ENCODE results near the gene CAPZA2.

The CAPZA2 gene

DNA sequence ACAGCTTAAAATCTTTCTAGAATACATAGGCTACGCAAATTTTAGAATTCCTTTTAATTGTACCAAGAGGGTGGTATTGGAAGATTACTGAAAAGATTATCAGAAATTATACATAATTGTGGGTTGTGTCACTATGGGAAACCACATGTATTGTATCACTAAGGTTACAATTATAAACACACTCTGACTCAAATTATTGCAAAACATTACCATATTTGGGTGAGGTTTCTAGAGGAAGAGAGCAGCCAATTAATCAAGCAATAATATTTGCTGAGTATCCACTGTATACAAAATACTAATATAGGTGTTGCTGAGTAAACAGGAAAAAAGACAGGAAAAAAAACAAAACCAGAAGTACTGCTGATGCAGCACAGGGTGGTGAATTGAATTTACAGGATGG is 3.1 kb upstream of the CAPZA2 start:
- Histone ChIP-seq H3K9me3 (ENCODE audit: control insufficient read depth in 2 of 2, low read length in 2 of 2) (no peaks in the 10 kb centered on the region), H3K36me3 (ENCODE audit: control insufficient read depth in 2 of 2, insufficient read depth in 2 of 2, low read length in 2 of 2) (no peaks in the 10 kb centered on the region), H3K4me1 (ENCODE audit: control insufficient read depth, insufficient read depth, low read length) (peaks cover 4% of the 10 kb centered on the region), H3K27ac (ENCODE audit: low read length) (no peak overlapping the region), H3K9ac (ENCODE audit: low read length in 2 of 2) (no peak overlapping the region), H3K4me3 (ENCODE audit: low read length in 2 of 2) (no peak overlapping the region), H3K27me3 (ENCODE audit: control insufficient read depth in 1 of 2, insufficient read depth in 2 of 2, low read length in 2 of 2) (no peaks in the 10 kb centered on the region)

GRCh38 chr7:116861717-116862116 is 670 bp upstream of the CAPZA2 start:
- Histone ChIP-seq H3K27me3 (ENCODE audit: control insufficient read depth in 1 of 2, insufficient read depth in 2 of 2, low read length in 2 of 2) (no peaks in the 10 kb centered on the region), H3K27ac (ENCODE audit: low read length) (no peak overlapping the region), H3K9me3 (ENCODE audit: control insufficient read depth in 2 of 2, low read length in 2 of 2) (no peaks in the 10 kb centered on the region), H3K4me3 (ENCODE audit: low read length in 2 of 2) (peak overlapping the region; percentile 60 to 74), H3K9ac (ENCODE audit: low read length in 2 of 2) (peak overlapping the region; percentile 16 to 58), H3K36me3 (ENCODE audit: control insufficient read depth in 2 of 2, insufficient read depth in 2 of 2, low read length in 2 of 2) (no peaks in the 10 kb centered on the region), H3K4me1 (ENCODE audit: control insufficient read depth, insufficient read depth, low read length) (peaks cover 6% of the 10 kb centered on the region)

DNA sequence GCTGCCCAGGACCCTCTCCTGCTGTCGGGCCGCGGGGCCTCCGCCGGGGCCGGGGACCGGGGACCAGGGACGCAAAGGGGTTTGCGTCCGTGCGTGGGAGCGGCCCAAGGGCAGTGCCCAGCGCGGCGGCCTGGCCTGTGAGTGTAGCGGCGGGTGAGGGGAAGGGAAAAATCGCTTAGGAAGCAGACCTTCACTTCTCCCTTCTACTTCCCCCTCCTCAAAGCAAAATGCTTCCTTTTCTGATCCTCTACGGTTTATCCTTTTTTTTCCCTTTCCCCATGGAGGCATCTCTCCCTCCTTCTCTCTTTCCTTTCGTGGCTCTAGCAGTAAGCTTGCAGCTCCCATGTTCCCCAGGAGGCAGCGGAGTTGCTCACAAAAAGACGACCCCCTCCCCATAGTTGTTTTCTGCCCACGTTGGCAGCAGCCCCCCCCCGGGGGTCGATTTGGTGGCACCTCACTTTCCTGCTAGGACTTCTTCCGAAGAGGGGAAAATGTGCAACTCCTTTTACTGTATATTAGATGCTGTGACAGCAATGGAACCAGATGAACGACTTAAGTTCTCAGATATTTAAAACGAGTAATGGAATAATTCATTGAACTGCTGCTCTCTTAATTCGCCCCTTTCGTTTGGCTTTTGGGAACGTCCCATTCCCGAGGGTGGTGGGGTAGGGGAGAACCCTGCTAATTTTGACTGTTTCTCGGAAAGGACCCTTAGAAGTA is 724 bp downstream of the CAPZA2 start:
- peak overlapping the region; percentile 97 for H3K27ac ChIP-seq (ENCODE audit: low read length)
- no peaks in the 10 kb centered on the region for H3K27me3 ChIP-seq (ENCODE audit: control insufficient read depth in 1 of 2, insufficient read depth in 2 of 2, low read length in 2 of 2)
- H3K36me3 ChIP-seq (ENCODE audit: control insufficient read depth in 2 of 2, insufficient read depth in 2 of 2, low read length in 2 of 2): no peaks in the 10 kb centered on the region
- H3K9me3 ChIP-seq (ENCODE audit: control insufficient read depth in 2 of 2, low read length in 2 of 2): no peaks in the 10 kb centered on the region
- H3K9ac ChIP-seq (ENCODE audit: low read length in 2 of 2): peak overlapping the region; percentile 99
- peak overlapping the region; percentile 74 to 92 for H3K4me3 ChIP-seq (ENCODE audit: low read length in 2 of 2)
- H3K4me1 ChIP-seq (ENCODE audit: control insufficient read depth, insufficient read depth, low read length): peaks cover 6% of the 10 kb centered on the region

DNA sequence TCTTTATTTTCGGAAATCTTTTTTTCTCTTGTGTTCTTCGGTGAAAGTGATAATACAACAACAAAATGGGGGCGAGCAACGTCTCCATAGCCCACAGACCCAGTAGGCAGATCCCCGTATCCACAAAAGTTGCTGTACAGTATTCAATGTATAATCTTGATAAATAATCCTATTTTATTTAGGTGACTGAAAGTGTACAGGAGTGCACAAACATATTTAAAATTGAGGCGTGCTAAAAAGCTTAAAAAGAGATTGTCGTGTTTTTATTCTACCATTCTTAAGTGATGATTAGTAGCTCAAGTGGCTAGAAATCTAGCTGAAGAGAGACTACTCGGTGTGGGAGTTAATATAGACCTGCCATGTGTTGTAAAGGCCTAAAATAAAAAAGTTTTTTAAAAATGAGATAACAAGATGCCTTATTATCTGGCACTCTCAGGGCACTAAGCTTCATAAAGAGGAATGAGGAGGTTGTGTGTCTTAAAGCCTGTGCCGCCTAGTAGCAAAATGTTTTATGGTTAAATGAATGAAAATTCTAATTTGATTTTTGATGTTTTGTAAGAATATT is 1.6 kb downstream of the CAPZA2 start:
- H3K9ac ChIP-seq (ENCODE audit: low read length in 2 of 2): peak overlapping the region; percentile 99
- no peaks in the 10 kb centered on the region for H3K27me3 ChIP-seq (ENCODE audit: control insufficient read depth in 1 of 2, insufficient read depth in 2 of 2, low read length in 2 of 2)
- H3K4me3 ChIP-seq (ENCODE audit: low read length in 2 of 2): peak overlapping the region; percentile 74 to 92
- H3K9me3 ChIP-seq (ENCODE audit: control insufficient read depth in 2 of 2, low read length in 2 of 2): no peaks in the 10 kb centered on the region
- H3K27ac ChIP-seq (ENCODE audit: low read length): peak overlapping the region; percentile 97
- H3K36me3 ChIP-seq (ENCODE audit: control insufficient read depth in 2 of 2, insufficient read depth in 2 of 2, low read length in 2 of 2): no peaks in the 10 kb centered on the region
- H3K4me1 ChIP-seq (ENCODE audit: control insufficient read depth, insufficient read depth, low read length): peaks cover 6% of the 10 kb centered on the region

DNA sequence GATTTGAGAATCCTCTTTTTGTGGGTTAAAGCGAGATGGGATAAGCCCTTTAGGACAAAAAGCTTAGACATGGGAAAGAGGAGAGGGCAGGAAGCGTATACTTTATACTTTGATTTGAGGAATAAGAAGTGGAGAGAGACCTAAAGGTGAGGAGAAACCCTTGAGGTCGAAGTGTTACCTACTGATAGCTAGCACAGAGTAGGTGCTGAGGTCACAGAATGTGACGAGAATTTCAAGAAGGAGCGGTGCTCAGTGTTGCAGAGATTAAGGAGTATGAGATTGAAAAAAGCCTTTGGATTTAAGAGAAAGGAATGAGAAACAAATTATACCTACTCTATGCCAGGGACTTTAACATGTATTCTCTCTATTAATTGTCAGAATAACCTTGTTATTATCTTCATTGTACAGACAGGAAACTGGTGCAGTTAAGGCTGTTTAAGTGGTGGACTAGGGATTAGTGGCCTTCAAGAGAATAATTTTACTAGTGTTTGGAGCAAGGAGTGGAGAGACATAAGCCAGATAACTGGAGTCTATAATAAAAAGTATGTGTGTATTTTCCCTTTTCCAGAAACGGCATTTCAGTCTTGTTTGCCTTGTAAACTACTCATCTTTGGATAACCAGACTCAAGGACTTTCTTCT is 8.8 kb downstream of the CAPZA2 start:
- H3K4me3 ChIP-seq (ENCODE audit: low read length in 2 of 2): no peak overlapping the region
- no peaks in the 10 kb centered on the region for H3K27me3 ChIP-seq (ENCODE audit: control insufficient read depth in 1 of 2, insufficient read depth in 2 of 2, low read length in 2 of 2)
- H3K9ac ChIP-seq (ENCODE audit: low read length in 2 of 2): no peak overlapping the region
- no peaks in the 10 kb centered on the region for H3K9me3 ChIP-seq (ENCODE audit: control insufficient read depth in 2 of 2, low read length in 2 of 2)
- no peak overlapping the region for H3K27ac ChIP-seq (ENCODE audit: low read length)
- H3K36me3 ChIP-seq (ENCODE audit: control insufficient read depth in 2 of 2, insufficient read depth in 2 of 2, low read length in 2 of 2): no peaks in the 10 kb centered on the region
- H3K4me1 ChIP-seq (ENCODE audit: control insufficient read depth, insufficient read depth, low read length): peaks cover 16% of the 10 kb centered on the region

- no peak overlapping the region for H3K9ac ChIP-seq (ENCODE audit: low read length in 2 of 2)
- no peak overlapping the region for H3K27ac ChIP-seq (ENCODE audit: low read length)
- no peaks in the 10 kb centered on the region for H3K9me3 ChIP-seq (ENCODE audit: control insufficient read depth in 2 of 2, low read length in 2 of 2)
- H3K36me3 ChIP-seq (ENCODE audit: control insufficient read depth in 2 of 2, insufficient read depth in 2 of 2, low read length in 2 of 2): no peaks in the 10 kb centered on the region
- peaks cover 22% of the 10 kb centered on the region for H3K4me1 ChIP-seq (ENCODE audit: control insufficient read depth, insufficient read depth, low read length)
- H3K27me3 ChIP-seq (ENCODE audit: control insufficient read depth in 1 of 2, insufficient read depth in 2 of 2, low read length in 2 of 2): no peaks in the 10 kb centered on the region
- H3K4me3 ChIP-seq (ENCODE audit: low read length in 2 of 2): no peak overlapping the region
Measured at GRCh38 chr7:116872026-116872425, 9.6 kb downstream of the CAPZA2 start.

DNA sequence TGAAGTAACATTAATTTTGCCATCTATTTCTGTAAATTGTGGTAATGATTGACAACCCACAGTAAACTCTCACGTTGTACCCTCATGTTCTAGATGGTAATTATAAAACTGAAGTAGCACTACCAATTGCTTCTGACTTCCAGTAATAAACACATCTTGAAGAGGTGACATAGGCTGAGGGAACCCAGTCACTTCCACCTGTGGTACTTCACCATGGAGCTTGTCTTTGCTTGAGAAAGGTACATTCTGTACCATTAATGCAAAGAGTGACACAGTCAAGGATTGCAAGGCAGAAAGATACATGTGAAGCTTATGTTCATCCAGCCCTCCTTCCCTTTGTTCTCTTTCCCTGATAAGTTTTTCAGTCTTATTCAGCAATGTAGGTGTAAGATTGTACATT is 11.2 kb downstream of the CAPZA2 start:
- Histone ChIP-seq H3K36me3 (ENCODE audit: control insufficient read depth in 2 of 2, insufficient read depth in 2 of 2, low read length in 2 of 2) (no peaks in the 10 kb centered on the region), H3K9ac (ENCODE audit: low read length in 2 of 2) (no peak overlapping the region), H3K4me1 (ENCODE audit: control insufficient read depth, insufficient read depth, low read length) (peaks cover 26% of the 10 kb centered on the region), H3K4me3 (ENCODE audit: low read length in 2 of 2) (no peak overlapping the region), H3K27me3 (ENCODE audit: control insufficient read depth in 1 of 2, insufficient read depth in 2 of 2, low read length in 2 of 2) (no peaks in the 10 kb centered on the region), H3K27ac (ENCODE audit: low read length) (no peak overlapping the region), H3K9me3 (ENCODE audit: control insufficient read depth in 2 of 2, low read length in 2 of 2) (no peaks in the 10 kb centered on the region)

- H3K27me3 ChIP-seq (ENCODE audit: control insufficient read depth in 1 of 2, insufficient read depth in 2 of 2, low read length in 2 of 2): no peaks in the 10 kb centered on the region
- no peaks in the 10 kb centered on the region for H3K36me3 ChIP-seq (ENCODE audit: control insufficient read depth in 2 of 2, insufficient read depth in 2 of 2, low read length in 2 of 2)
- peaks cover 29% of the 10 kb centered on the region for H3K4me1 ChIP-seq (ENCODE audit: control insufficient read depth, insufficient read depth, low read length)
- H3K4me3 ChIP-seq (ENCODE audit: low read length in 2 of 2): peak overlapping the region; percentile 0 to 23
- H3K9ac ChIP-seq (ENCODE audit: low read length in 2 of 2): peak overlapping the region in 1 of 2 donors; percentile 3
- no peaks in the 10 kb centered on the region for H3K9me3 ChIP-seq (ENCODE audit: control insufficient read depth in 2 of 2, low read length in 2 of 2)
- H3K27ac ChIP-seq (ENCODE audit: low read length): no peak overlapping the region
Measured at GRCh38 chr7:116876664-116877442, 14.5 kb downstream of the CAPZA2 start.

GRCh38 chr7:116877443-116878217 is 15.2 kb downstream of the CAPZA2 start:
- Histone ChIP-seq H3K36me3 (ENCODE audit: control insufficient read depth in 2 of 2, insufficient read depth in 2 of 2, low read length in 2 of 2) (no peaks in the 10 kb centered on the region), H3K9me3 (ENCODE audit: control insufficient read depth in 2 of 2, low read length in 2 of 2) (no peaks in the 10 kb centered on the region), H3K4me3 (ENCODE audit: low read length in 2 of 2) (peak overlapping the region in 1 of 2 donors; percentile 23), H3K27ac (ENCODE audit: low read length) (no peak overlapping the region), H3K9ac (ENCODE audit: low read length in 2 of 2) (no peak overlapping the region), H3K4me1 (ENCODE audit: control insufficient read depth, insufficient read depth, low read length) (peaks cover 28% of the 10 kb centered on the region), H3K27me3 (ENCODE audit: control insufficient read depth in 1 of 2, insufficient read depth in 2 of 2, low read length in 2 of 2) (no peaks in the 10 kb centered on the region)

- H3K36me3 ChIP-seq (ENCODE audit: control insufficient read depth in 2 of 2, insufficient read depth in 2 of 2, low read length in 2 of 2): peaks cover 0 to 2% of the 10 kb centered on the region in 2 donors
- H3K27me3 ChIP-seq (ENCODE audit: control insufficient read depth in 1 of 2, insufficient read depth in 2 of 2, low read length in 2 of 2): no peaks in the 10 kb centered on the region
- no peak overlapping the region for H3K9ac ChIP-seq (ENCODE audit: low read length in 2 of 2)
- no peak overlapping the region for H3K27ac ChIP-seq (ENCODE audit: low read length)
- H3K4me3 ChIP-seq (ENCODE audit: low read length in 2 of 2): no peak overlapping the region
- no peaks in the 10 kb centered on the region for H3K9me3 ChIP-seq (ENCODE audit: control insufficient read depth in 2 of 2, low read length in 2 of 2)
- H3K4me1 ChIP-seq (ENCODE audit: control insufficient read depth, insufficient read depth, low read length): peaks cover under 1% of the 10 kb centered on the region
Measured at GRCh38 chr7:116884691-116885090, 22.3 kb downstream of the CAPZA2 start.
